ENCODE data around the gene SRC.

Gene SRC

DNA sequence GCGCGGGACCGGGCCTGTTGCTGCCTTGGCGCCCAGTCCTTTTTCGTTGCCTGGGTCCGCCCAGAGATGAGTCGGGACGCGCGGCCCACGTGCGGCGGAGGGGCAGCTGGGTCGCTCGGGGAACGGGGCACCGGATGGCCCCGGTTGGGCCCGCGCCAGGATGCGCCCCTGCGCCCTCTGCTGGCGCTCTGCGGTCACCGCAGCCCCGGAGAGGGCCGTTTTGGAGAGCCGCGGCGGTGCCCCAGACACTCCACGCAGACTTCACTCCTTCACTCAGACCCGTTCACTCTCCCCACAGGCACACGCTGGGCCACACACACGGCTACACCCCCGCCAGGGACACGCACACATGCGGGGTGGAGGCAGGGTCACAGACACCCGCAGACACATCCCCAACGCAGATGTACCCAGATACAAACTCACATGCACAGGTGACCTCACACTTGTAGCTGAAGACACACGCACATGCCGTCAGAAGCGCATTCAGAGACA is 38.8 kb downstream of the SRC start:
- TF ChIP-seq, protein P1, sequence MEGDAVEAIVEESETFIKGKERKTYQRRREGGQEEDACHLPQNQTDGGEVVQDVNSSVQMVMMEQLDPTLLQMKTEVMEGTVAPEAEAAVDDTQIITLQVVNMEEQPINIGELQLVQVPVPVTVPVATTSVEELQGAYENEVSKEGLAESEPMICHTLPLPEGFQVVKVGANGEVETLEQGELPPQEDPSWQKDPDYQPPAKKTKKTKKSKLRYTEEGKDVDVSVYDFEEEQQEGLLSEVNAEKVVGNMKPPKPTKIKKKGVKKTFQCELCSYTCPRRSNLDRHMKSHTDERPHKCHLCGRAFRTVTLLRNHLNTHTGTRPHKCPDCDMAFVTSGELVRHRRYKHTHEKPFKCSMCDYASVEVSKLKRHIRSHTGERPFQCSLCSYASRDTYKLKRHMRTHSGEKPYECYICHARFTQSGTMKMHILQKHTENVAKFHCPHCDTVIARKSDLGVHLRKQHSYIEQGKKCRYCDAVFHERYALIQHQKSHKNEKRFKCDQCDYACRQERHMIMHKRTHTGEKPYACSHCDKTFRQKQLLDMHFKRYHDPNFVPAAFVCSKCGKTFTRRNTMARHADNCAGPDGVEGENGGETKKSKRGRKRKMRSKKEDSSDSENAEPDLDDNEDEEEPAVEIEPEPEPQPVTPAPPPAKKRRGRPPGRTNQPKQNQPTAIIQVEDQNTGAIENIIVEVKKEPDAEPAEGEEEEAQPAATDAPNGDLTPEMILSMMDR (IDR thresholded peaks at IDR 0.05; ENCODE audit: extremely low read depth, missing control alignments) = peak; percentile 97
- DNase-seq (ENCODE audit: low spot score) = peak; percentile 92

DNA sequence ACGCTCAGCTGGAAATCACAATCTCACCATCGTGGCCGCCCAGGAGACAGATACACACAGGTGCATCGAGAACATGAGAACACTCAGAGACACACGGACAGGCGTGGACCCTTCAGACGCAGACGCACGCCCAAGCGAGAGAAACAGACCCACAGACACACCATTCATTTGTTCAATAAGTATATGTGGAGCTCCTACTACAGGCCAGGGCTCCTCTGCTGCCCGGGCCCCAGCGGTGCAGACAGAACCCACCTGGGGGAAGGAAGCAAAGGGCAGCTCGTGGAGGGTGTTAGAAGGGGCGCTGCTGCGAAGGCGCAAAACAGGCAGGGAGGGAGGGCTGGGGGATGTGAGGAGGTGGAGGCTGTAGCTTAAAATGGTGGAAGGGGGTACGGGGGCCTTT is 39.2 kb downstream of the SRC start:
- TF ChIP-seq, protein P1 (IDR thresholded peaks at IDR 0.05; ENCODE audit: extremely low read depth, missing control alignments) = no peak
- DNase-seq (ENCODE audit: low spot score) = no peak

DNA sequence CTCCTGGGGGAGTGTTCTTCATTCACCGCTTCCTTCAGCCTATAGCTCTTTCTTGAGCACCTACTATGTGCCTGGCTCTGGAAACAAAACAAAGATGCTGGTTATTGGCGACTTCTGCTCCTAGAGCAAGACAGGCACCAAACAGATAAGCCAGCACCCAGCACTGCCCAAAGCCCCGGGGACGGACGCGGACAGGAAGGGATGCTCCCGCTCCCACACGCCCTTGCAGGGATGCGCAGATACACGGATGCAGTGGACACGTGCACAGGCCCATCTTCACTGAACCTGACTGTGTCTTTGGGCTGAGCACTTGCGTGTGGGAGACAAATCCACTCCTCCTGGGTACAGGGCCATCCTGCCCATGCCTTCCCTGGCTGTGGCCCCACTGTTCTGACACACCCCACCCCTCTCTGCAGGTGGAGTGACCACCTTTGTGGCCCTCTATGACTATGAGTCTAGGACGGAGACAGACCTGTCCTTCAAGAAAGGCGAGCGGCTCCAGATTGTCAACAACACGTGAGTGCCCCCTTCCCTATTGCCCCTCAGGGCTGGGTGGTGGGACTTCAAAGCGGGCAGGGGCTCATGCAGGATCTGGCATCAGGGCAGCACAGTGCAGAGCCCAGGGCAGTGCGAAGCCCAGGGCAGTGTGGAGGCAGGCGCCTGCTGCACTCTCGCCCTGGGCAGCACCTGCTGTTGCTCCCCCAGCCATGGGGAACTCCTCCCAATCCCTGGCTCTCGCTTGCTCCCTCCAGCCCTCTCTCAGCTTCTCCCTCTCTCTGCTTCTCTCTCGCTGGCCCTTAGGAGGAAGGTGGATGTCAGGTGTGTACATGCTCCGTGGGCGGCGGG is 39.9 kb downstream of the SRC start:
- no peak for DNase-seq (ENCODE audit: low spot score)
- TF ChIP-seq, protein P1 (IDR thresholded peaks at IDR 0.05; ENCODE audit: extremely low read depth, missing control alignments) = no peak

DNA sequence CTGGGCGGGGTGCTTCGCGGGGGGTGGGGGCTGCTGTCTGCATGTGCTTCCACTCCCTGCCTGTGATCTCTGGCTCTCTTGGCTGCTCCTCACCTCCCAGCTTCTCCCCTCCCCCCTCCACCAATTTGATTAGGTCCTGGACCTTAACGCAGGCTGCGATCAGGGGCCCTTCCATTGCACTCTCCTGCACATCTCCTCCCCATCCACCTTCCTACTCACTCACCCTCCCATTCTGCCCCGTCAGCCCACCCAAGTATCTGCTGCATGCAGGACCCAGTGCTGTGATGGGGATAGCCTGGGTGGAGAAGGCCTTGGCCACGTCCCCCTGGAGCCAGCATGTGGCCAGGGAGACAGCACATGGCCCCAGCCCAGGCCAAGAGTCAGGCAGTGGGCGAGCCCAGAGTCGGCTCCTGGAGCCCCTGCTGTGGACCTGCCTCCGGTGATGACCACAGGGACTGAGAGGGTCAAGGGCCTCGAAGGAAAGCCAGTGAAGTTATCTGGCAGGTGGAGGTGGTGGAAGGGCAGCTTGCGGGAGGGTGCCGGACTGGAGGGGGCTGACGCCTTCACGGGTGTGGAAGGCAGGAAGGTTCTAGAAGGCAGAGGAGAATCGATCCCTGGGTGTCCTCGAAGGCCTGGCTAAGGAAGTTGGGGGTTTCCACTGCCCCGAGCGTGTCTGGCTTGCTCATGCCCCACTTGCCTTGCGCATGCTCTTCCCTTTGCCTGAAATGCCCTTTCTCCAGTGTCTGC is 40.7 kb downstream of the SRC start:
- DNase-seq (ENCODE audit: low spot score) = no peak
- TF ChIP-seq, protein P1 (IDR thresholded peaks at IDR 0.05; ENCODE audit: extremely low read depth, missing control alignments) = no peak

DNA sequence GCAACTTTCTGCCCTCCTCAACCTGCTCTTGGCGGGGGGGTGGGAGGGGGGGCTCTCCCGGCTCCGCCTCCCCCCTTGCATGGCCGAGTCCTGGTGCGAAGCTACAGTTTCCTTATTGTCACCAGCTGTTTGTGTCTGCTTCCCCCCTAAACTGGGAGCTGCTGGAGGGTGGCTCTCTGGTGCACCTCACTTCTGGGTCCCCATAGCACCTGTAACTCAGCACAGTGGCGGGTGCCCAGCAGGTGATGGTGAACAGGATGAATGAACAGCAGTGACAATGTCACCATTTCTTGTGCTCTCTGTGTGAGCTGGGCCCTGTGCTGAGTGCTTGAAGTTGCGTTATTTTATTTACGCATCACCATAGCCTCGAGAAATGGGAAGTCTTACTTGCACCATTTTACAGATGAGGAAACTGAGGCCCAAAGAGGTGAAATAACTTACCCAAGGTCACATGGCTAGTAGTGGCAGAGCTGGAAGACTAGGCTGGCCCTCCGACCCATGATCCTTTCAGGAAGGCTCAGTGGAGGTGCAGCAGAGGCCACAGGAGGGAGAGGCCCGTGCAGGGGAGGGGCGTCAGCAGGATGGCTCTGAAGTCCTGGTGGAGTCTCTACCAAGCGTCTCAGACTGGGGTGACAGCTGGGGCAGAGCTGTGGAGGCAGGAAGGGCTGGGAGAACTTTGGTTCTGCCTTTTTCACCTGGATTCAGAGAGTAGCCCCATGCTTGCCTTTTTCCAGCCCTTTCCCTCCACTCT is 41.8 kb downstream of the SRC start:
- TF ChIP-seq, protein P1 (IDR thresholded peaks at IDR 0.05; ENCODE audit: extremely low read depth, missing control alignments) = no peak
- DNase-seq (ENCODE audit: low spot score) = no peak

DNA sequence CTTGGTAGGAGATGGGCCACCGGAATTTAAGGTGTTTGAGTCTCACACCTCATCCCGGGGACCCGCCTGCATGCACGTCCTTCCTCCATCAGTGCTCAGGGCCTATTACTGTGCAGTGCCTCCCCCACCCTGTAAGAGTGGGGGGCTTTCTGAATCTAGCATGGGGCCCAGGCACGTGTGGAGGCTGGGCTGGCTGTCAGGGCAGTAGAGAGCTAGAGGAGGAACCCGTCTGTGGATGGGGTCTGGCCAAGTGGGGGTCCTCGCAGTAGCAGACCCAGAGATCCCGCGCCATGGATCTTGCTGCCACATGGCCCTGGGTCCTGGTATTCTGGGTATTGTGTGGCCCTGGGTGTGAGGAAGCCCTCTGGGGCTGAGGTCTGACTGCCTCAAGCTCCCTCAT is 42.9 kb downstream of the SRC start:
- TF ChIP-seq, protein P1 (IDR thresholded peaks at IDR 0.05; ENCODE audit: extremely low read depth, missing control alignments) = no peak
- no peak for DNase-seq (ENCODE audit: low spot score)

All from GM20000 (cell line).